SU-DHL-6 (cell line): ENCODE data around the gene C12orf57.

Experiments
- EZH2phosphoT487 ChIP-seq: fragments of 200-600 bp; sonication (generic), shearing (Covaris generic); conservative IDR thresholded peaks from 2 replicates; pipeline ENCODE4 v1.6.1; 2018; ENCODE audit warnings: mild to moderate bottlenecking, antibody characterized with exemption, low read length, moderate library complexity, mixed read lengths
- TF ChIP-seq, protein P1 (sequence below): fragments of 200-600 bp; sonication (generic); IDR thresholded peaks from one replicate; pipeline ENCODE4 v1.5.1; 2017; ENCODE audit warnings: antibody characterized with exemption, mild to moderate bottlenecking, low read length, moderate library complexity; ENCODE audit not compliant: insufficient read depth, poor library complexity, severe bottlenecking

DNA sequence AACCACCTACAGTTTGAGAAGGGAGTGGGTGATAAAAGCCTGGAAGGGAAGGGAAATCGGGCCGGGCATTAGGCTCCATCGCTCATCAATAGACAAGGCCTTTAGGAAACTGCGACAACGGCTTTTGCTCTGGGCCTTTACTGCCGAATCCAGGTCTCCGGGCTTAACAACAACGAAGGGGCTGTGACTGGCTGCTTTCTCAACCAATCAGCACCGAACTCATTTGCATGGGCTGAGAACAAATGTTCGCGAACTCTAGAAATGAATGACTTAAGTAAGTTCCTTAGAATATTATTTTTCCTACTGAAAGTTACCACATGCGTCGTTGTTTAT is 467 bp upstream of the C12orf57 start:
- TF ChIP-seq, protein P1, sequence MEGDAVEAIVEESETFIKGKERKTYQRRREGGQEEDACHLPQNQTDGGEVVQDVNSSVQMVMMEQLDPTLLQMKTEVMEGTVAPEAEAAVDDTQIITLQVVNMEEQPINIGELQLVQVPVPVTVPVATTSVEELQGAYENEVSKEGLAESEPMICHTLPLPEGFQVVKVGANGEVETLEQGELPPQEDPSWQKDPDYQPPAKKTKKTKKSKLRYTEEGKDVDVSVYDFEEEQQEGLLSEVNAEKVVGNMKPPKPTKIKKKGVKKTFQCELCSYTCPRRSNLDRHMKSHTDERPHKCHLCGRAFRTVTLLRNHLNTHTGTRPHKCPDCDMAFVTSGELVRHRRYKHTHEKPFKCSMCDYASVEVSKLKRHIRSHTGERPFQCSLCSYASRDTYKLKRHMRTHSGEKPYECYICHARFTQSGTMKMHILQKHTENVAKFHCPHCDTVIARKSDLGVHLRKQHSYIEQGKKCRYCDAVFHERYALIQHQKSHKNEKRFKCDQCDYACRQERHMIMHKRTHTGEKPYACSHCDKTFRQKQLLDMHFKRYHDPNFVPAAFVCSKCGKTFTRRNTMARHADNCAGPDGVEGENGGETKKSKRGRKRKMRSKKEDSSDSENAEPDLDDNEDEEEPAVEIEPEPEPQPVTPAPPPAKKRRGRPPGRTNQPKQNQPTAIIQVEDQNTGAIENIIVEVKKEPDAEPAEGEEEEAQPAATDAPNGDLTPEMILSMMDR: no peak
- no peak for TF ChIP-seq EZH2phosphoT487
